Measurements from ENCODE around the gene KCNH8.
A peak's percentile ranks its signal among the peaks of the same experiment; 100 is the strongest.

Gene KCNH8

GRCh38 chr3:19342389-19342788 lies 194.1 kb downstream of the KCNH8 start:
- DNase-seq (ENCODE audit: low read depth) = no peak
- no peak for TF ChIP-seq CTCF (conservative IDR thresholded peaks at IDR 0.05; ENCODE audit: control insufficient read depth, insufficient read depth, low read depth, low read length)
- H3K4me3 ChIP-seq (ENCODE audit: control insufficient read depth, low read depth, low read length) = no peak overlapping the region

GRCh38 chr3:19346759-19347158 lies 198.4 kb downstream of the KCNH8 start:
- H3K4me3 ChIP-seq (ENCODE audit: control insufficient read depth, low read depth, low read length) = no peak overlapping the region
- no peak for TF ChIP-seq CTCF (conservative IDR thresholded peaks at IDR 0.05; ENCODE audit: control insufficient read depth, insufficient read depth, low read depth, low read length)
- no peak for DNase-seq (ENCODE audit: low read depth)

- DNase-seq (ENCODE audit: low read depth) = no peak
- no peak for TF ChIP-seq CTCF (conservative IDR thresholded peaks at IDR 0.05; ENCODE audit: control insufficient read depth, insufficient read depth, low read depth, low read length)
- H3K4me3 ChIP-seq (ENCODE audit: control insufficient read depth, low read depth, low read length) = no peak overlapping the region
Observed at GRCh38 chr3:19347671-19348070, 199.4 kb downstream of the KCNH8 start.

GRCh38 chr3:19348500-19348899 lies 200.2 kb downstream of the KCNH8 start:
- no peak overlapping the region for H3K4me3 ChIP-seq (ENCODE audit: control insufficient read depth, low read depth, low read length)
- no peak for DNase-seq (ENCODE audit: low read depth)
- TF ChIP-seq CTCF (conservative IDR thresholded peaks at IDR 0.05; ENCODE audit: control insufficient read depth, insufficient read depth, low read depth, low read length) = no peak

GRCh38 chr3:19348941-19349564 lies 200.7 kb downstream of the KCNH8 start:
- H3K4me3 ChIP-seq (ENCODE audit: control insufficient read depth, low read depth, low read length) = no peak overlapping the region
- peak; percentile 57 for TF ChIP-seq CTCF (conservative IDR thresholded peaks at IDR 0.05; ENCODE audit: control insufficient read depth, insufficient read depth, low read depth, low read length)
- peak; percentile 27 for DNase-seq (ENCODE audit: low read depth)

GRCh38 chr3:19357947-19358346 lies 209.6 kb downstream of the KCNH8 start:
- DNase-seq (ENCODE audit: low read depth) = no peak
- H3K4me3 ChIP-seq (ENCODE audit: control insufficient read depth, low read depth, low read length) = no peak overlapping the region
- TF ChIP-seq CTCF (conservative IDR thresholded peaks at IDR 0.05; ENCODE audit: control insufficient read depth, insufficient read depth, low read depth, low read length) = no peak

GRCh38 chr3:19363071-19363470 lies 214.8 kb downstream of the KCNH8 start:
- no peak overlapping the region for H3K4me3 ChIP-seq (ENCODE audit: control insufficient read depth, low read depth, low read length)
- TF ChIP-seq CTCF (conservative IDR thresholded peaks at IDR 0.05; ENCODE audit: control insufficient read depth, insufficient read depth, low read depth, low read length) = no peak
- DNase-seq (ENCODE audit: low read depth) = no peak

Data from fibroblast of mammary gland (primary cell).